ENCODE results near the gene TMEM192.

Gene TMEM192

GRCh38 chr4:165112368-165113121 lies at the start of gene TMEM192:
TSS of gene TMEM192 (minus strand) at chr4:165112860. CDS start at chr4:165112773, 87 bp downstream.
- in situ Hi-C loops (cut with MboI; ENCODE audit: low sequenced_read_pairs, unreplicated experiment), result no loop called here
- DNase-seq (ENCODE audit: low spot score), result peak; percentile 97
- TF ChIP-seq, protein P1, sequence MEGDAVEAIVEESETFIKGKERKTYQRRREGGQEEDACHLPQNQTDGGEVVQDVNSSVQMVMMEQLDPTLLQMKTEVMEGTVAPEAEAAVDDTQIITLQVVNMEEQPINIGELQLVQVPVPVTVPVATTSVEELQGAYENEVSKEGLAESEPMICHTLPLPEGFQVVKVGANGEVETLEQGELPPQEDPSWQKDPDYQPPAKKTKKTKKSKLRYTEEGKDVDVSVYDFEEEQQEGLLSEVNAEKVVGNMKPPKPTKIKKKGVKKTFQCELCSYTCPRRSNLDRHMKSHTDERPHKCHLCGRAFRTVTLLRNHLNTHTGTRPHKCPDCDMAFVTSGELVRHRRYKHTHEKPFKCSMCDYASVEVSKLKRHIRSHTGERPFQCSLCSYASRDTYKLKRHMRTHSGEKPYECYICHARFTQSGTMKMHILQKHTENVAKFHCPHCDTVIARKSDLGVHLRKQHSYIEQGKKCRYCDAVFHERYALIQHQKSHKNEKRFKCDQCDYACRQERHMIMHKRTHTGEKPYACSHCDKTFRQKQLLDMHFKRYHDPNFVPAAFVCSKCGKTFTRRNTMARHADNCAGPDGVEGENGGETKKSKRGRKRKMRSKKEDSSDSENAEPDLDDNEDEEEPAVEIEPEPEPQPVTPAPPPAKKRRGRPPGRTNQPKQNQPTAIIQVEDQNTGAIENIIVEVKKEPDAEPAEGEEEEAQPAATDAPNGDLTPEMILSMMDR (IDR thresholded peaks at IDR 0.05; ENCODE audit: borderline replicate concordance, control extremely low read depth, extremely low read depth, insufficient read depth, missing control alignments), result peak; percentile 34

DNA sequence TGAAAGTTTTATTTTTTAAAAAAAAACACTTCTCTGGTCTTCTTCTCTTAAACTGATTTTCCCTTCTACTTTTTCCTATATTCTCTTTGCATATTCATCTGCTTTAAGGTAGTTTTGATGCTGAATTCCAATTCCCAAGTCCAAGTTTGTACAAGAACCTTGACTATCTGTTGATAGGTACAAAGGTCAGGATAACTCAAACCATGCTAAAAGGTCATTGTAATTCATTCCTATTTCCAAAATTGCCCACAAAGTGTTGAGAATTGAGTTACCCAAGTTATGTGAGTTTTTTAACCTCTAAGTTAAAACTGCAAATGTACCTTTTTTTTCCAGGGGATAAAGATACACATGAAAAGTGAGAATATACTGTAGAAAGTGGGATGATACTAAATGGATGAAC lies 46.1 kb upstream of the TMEM192 start:
- in situ Hi-C loops (cut with MboI; ENCODE audit: low sequenced_read_pairs, unreplicated experiment), result no loop called here
- no peak for DNase-seq (ENCODE audit: low spot score)
- TF ChIP-seq, protein P1 (IDR thresholded peaks at IDR 0.05; ENCODE audit: borderline replicate concordance, control extremely low read depth, extremely low read depth, insufficient read depth, missing control alignments), result no peak

- in situ Hi-C loops (cut with MboI; ENCODE audit: low sequenced_read_pairs, unreplicated experiment), result no loop called here
- TF ChIP-seq, protein P1 (IDR thresholded peaks at IDR 0.05; ENCODE audit: borderline replicate concordance, control extremely low read depth, extremely low read depth, insufficient read depth, missing control alignments), result no peak
- DNase-seq (ENCODE audit: low spot score), result no peak
Observed at GRCh38 chr4:165156906-165157305, 44.2 kb upstream of the TMEM192 start.

DNA sequence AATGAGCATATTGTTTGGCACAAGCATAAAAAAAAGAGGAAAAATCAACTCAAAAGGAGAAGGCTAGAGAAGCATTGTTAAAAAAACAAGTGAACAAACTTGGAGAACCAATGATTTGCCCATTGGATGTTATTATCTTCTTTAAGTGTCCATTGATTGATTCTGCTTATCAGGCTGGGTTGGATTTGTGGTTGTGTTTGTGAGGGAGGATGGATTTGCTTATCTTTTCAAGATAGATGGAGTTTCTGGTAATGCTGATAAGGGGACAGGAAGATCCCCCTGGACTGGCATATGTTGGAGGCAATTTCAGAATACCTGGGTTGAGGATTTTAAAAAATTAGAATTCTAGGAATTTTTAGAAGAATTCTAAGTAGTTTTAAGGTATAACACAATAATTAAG lies 41.8 kb upstream of the TMEM192 start:
- no peak for DNase-seq (ENCODE audit: low spot score)
- in situ Hi-C loops (cut with MboI; ENCODE audit: low sequenced_read_pairs, unreplicated experiment), result no loop called here
- TF ChIP-seq, protein P1 (IDR thresholded peaks at IDR 0.05; ENCODE audit: borderline replicate concordance, control extremely low read depth, extremely low read depth, insufficient read depth, missing control alignments), result no peak

DNA sequence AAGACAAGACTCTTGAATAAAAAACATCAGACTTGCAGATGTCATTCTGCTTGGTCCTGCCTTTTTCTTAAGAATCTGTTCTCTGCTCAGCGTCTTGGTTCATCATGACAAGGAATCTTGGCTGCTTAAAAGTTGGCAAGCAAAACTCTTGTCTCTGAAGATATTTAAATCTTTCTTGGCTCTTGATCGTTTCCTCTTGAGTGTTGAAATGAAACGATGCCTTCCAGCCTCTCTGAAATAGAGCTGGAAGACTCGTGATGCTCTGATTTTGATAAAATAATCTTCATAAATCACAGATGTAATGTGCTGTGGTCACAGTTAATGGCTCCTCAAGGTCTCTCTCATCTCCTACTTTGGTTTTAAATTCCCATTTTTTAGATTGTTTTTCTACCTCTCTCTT lies 39.9 kb upstream of the TMEM192 start:
- TF ChIP-seq, protein P1 (IDR thresholded peaks at IDR 0.05; ENCODE audit: borderline replicate concordance, control extremely low read depth, extremely low read depth, insufficient read depth, missing control alignments), result no peak
- no peak for DNase-seq (ENCODE audit: low spot score)
- in situ Hi-C loops (cut with MboI; ENCODE audit: low sequenced_read_pairs, unreplicated experiment), result no loop called here

GRCh38 chr4:165151734-165152133 lies 39.1 kb upstream of the TMEM192 start:
- TF ChIP-seq, protein P1 (IDR thresholded peaks at IDR 0.05; ENCODE audit: borderline replicate concordance, control extremely low read depth, extremely low read depth, insufficient read depth, missing control alignments), result no peak
- DNase-seq (ENCODE audit: low spot score), result no peak
- in situ Hi-C loops (cut with MboI; ENCODE audit: low sequenced_read_pairs, unreplicated experiment), result no loop called here

Data from GM13976 (cell line).